Eye (tissue), 1 donor: ENCODE measurements around the gene ALKBH2.
A peak's percentile ranks its signal among the peaks of the same experiment; 100 is the strongest.

Experiments used
- DNase-seq: peaks from one replicate; pipeline ENCODE4 v3.0.0-alpha.2; 2015

The ALKBH2 gene

GRCh38 chr12:109113661-109114321, 20.5 kb upstream of the ALKBH2 start:
- DNase-seq, result no peak

GRCh38 chr12:109112720-109113465, 19.6 kb upstream of the ALKBH2 start:
- no peak for DNase-seq

GRCh38 chr12:109110988-109111495, 17.8 kb upstream of the ALKBH2 start:
- peak; percentile 93 for DNase-seq

- no peak for DNase-seq
Observed at GRCh38 chr12:109109746-109110350, 16.6 kb upstream of the ALKBH2 start.

GRCh38 chr12:109105176-109105575, 11.9 kb upstream of the ALKBH2 start:
- no peak for DNase-seq

GRCh38 chr12:109102491-109102890, 9.2 kb upstream of the ALKBH2 start:
- no peak for DNase-seq

GRCh38 chr12:109100741-109101140, 7.5 kb upstream of the ALKBH2 start:
- DNase-seq, result no peak

GRCh38 chr12:109099431-109100020, 6.3 kb upstream of the ALKBH2 start:
- DNase-seq, result no peak

GRCh38 chr12:109098651-109099050, 5.4 kb upstream of the ALKBH2 start:
- no peak for DNase-seq

GRCh38 chr12:109098183-109098604, 4.9 kb upstream of the ALKBH2 start:
- DNase-seq, result no peak

- DNase-seq, result peak; percentile 99
Observed at GRCh38 chr12:109097435-109098182, 4.3 kb upstream of the ALKBH2 start, which contains the start of gene UNG. Gene UNG (plus strand): TSS chr12:109097597. CDS start chr12:109097680, 83 bp downstream.

- DNase-seq, result no peak
Observed at GRCh38 chr12:109097140-109097434, 3.8 kb upstream of the ALKBH2 start.

GRCh38 chr12:109092497-109093021, 713 bp downstream of the ALKBH2 start:
- peak; percentile 38 for DNase-seq

- no peak for DNase-seq
Observed at GRCh38 chr12:109089683-109090082, 3.6 kb downstream of the ALKBH2 start.

GRCh38 chr12:109088818-109089217, 4.5 kb downstream of the ALKBH2 start:
- DNase-seq, result no peak

GRCh38 chr12:109087250-109087649, 6.0 kb downstream of the ALKBH2 start:
- DNase-seq, result no peak

- no peak for DNase-seq
Observed at GRCh38 chr12:109085590-109085989, 7.7 kb downstream of the ALKBH2 start.

- DNase-seq, result no peak
Observed at GRCh38 chr12:109084425-109084824, 8.8 kb downstream of the ALKBH2 start.

- DNase-seq, result no peak
Observed at GRCh38 chr12:109082751-109083150, 10.5 kb downstream of the ALKBH2 start.

GRCh38 chr12:109074866-109075265, 18.4 kb downstream of the ALKBH2 start:
- no peak for DNase-seq

GRCh38 chr12:109069307-109070271, 23.7 kb downstream of the ALKBH2 start:
- DNase-seq, result no peak
